DOHH2 (cell line): ENCODE data around the gene FALEC.

ENCODE experiments used
- EZH2phosphoT487 ChIP-seq: fragments of 200-600 bp; sonication (generic); IDR thresholded peaks from 2 replicates; pipeline ENCODE4 v1.6.1; 2017; ENCODE audit warnings: borderline replicate concordance, mild to moderate bottlenecking, antibody characterized with exemption, low read length, moderate library complexity, mixed read lengths
- TF ChIP-seq, protein P1 (sequence below): fragments of 200-600 bp; sonication (generic); IDR thresholded peaks from one replicate; pipeline ENCODE4 v1.5.1; 2014; ENCODE audit warnings: antibody characterized with exemption, mild to moderate bottlenecking, low read depth, low read length; ENCODE audit not compliant: poor library complexity, severe bottlenecking

DNA sequence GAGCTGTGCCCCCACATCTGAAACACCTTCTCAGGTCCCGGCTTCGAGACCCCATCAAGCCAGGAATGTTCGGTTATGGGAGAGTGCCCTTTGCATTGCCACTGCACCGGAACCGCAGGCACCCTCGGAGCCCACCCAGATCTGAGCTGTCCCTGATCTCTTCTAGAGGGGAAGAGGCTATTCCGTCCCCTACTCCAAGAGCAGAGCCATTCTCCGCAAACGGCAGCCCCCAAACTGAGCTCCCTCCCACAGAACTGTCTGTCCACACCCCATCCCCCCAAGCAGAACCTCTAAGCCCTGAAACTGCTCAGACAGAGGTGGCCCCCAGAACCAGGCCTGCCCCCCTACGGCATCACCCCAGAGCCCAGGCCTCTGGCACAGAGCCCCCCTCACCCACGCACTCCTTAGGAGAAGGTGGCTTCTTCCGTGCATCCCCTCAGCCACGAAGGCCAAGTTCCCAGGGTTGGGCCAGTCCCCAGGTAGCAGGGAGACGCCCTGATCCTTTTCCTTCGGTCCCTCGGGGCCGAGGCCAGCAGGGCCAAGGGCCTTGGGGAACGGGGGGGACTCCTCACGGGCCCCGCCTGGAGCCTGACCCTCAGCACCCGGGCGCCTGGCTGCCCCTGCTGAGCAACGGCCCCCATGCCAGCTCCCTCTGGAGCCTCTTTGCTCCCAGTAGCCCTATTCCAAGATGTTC lies 38.0 kb downstream of the FALEC start:
- TF ChIP-seq, protein P1, sequence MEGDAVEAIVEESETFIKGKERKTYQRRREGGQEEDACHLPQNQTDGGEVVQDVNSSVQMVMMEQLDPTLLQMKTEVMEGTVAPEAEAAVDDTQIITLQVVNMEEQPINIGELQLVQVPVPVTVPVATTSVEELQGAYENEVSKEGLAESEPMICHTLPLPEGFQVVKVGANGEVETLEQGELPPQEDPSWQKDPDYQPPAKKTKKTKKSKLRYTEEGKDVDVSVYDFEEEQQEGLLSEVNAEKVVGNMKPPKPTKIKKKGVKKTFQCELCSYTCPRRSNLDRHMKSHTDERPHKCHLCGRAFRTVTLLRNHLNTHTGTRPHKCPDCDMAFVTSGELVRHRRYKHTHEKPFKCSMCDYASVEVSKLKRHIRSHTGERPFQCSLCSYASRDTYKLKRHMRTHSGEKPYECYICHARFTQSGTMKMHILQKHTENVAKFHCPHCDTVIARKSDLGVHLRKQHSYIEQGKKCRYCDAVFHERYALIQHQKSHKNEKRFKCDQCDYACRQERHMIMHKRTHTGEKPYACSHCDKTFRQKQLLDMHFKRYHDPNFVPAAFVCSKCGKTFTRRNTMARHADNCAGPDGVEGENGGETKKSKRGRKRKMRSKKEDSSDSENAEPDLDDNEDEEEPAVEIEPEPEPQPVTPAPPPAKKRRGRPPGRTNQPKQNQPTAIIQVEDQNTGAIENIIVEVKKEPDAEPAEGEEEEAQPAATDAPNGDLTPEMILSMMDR = no peak
- TF ChIP-seq EZH2phosphoT487 = no peak
